SW480 (cell line): ENCODE measurements around the gene ALG1L2.
"Not testable (repeated sequence)": the region's sequence is repeated elsewhere in the genome, so short reads cannot be mapped to it uniquely, and the experiment has no call there.

Experiments used
- DNase-seq: peaks from one replicate; pipeline ENCODE4 v3.0.0-alpha.2; 2016; ENCODE audit warnings: low spot score

The ALG1L2 gene

GRCh38 chr3:130093741-130094391 is 12.2 kb downstream of the ALG1L2 start:
- DNase-seq = peak; percentile 73

DNA sequence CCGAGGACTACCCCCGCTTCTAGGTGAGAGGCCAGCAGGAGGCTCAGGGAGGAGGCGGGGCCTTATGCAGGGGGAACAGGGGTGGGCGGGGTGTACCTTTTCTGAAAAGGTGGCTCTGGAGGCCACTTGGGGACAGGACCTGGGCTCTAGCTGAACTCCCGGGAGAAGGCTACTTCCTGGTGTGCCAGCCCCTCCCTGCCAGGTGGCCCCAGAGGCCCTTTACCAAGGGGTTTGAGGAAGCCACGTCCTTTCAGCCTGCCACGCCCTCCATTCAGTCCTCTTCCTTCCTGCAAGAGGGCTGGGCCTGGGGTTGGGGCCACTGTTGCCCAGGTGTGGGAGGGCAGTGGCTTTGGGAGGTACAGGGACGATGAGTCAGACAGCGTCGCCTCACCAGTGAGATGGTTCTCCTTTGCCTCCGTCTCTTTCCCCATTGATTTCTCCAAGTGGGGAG is 12.9 kb downstream of the ALG1L2 start:
- peak; percentile 94 for DNase-seq

- peak; percentile 7 for DNase-seq
Measured at GRCh38 chr3:130095858-130096257, 14.2 kb downstream of the ALG1L2 start.

- DNase-seq = not testable (repeated sequence)
Measured at GRCh38 chr3:130097096-130097495, 15.5 kb downstream of the ALG1L2 start.

DNA sequence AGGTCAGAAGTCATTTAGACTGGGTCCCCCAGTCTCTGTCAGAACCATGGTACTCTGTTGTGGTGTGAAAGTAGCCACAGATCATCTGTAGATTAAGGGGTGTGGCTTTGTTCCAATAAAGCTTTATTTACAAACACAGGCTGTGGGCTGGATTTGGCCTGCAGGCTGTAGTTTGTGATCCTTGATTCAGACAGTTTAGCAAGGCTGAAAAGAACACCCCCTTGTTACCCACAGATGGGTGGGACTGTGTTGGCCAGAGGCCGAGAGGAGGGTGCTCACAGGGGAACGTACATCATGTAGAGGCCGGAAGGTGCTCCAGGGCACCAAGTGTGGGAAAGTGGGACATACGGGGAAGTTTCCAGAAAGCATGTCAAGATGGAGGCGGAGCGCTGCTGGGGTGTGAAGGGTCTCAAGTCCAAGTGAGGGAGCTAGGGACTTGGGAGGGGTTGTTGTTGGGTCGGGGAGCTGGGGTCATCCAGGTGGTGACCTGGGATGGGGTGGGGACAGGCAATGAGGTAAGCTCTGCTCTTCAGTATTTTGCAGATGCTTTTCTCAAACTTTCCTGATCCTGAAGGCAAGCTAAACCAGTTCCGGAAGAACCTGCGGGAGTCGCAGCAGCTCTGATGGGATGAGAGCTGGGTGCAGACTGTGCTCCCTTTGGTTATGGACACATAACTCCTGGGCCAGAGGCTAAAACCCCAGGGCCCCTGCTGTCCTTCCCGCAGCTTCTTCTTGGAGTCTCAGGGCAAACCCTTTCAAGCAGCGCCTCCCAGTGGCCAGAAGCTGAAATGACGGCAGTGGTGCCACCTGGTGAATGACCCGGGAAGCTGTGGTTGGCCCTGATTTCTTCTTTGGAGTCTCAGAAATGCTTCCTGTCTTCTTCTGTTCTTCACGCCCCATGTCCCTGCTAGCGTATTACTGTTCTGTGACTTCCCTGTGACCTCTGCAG is 16.3 kb downstream of the ALG1L2 start:
- peak; percentile 12 for DNase-seq

DNA sequence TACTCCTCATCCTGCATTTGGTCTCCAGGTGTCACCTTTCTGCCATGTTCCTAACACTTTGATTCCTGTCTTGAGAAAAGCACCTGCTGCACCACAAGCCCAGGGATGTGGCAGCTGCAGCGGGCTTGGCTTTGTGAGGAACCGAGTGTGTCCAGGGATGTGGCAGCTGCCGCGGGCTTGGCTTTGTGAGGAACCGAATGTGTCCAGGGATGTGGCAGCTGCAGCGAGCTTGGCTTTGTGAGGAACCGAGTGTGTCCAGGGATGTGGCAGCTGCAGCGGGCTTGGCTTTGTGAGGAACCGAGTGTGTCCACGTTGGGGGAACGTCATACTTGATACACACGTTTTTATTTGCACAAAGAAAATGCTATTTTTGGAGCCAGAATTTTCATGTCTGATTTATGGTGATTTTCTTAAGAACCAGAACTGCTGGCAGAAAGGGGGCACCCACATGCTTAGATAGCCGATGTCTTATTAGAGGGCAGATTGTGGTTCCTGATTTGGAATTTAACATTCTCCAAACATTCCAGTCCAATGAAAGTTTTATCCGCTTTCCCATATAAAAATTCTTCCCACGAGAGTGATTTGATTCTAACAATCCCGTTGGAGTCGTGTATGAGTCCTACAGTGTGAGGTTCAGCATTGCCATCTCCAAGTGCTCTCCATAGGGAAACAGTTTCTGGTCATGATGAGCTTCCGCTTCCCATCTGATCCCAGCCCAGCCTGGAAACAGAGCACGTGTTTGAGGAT is 17.2 kb downstream of the ALG1L2 start:
- not testable (repeated sequence) for DNase-seq

- not testable (repeated sequence) for DNase-seq
Measured at GRCh38 chr3:130102545-130102944, 20.9 kb downstream of the ALG1L2 start.

DNA sequence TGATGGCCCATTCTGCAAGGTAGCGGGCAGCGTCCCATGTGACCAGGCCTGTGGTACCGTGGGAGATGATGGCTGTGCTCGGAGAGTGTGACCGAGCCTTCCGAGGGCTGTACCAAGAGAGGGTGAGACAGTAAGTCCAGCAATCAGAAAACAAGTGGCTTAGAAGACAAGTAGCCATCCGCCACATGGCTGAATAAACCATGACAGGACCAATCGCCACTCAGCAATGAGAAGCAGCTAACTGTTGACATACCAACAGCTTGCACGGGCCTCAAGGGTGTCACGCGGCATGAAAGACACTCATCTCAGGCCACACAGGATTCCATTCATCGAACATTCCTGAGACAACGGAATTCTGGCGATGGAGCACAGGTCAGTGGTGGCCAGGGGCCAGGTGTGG is 22.6 kb downstream of the ALG1L2 start:
- peak; percentile 7 for DNase-seq

DNA sequence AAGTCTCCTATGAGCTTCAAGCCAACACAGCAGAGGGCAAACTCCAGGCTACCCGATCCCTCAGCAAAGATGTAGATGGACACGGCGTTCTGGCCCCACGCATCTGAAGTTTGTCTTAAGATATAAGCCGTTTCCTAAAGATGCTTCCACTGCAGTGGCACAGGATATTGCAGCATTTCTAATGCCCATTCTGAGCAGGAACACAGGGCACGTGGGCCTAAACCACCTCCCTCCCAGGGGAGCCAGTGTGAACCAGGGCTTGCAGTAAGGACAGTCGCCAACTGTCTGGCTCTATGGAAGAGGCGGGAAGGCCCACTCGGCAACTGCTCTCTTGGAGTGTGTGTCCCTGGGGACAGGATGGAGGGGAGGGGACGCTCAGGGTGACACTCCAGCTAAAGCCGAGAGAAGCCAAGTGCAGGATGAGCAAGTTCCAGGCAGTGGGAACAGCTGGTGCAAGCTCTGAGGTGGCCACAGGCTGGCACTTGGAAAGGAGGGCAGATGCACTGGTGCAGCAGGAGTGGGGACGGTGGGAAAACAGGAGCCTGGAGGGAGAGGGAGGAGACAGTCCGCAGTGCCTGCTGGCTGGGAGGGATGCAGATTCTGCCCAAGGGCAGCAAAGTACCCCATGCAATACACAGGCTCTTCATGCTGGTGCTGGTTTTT is 25.8 kb downstream of the ALG1L2 start:
- not testable (repeated sequence) for DNase-seq

GRCh38 chr3:130108836-130109585 is 27.4 kb downstream of the ALG1L2 start:
- DNase-seq = not testable (repeated sequence)

DNA sequence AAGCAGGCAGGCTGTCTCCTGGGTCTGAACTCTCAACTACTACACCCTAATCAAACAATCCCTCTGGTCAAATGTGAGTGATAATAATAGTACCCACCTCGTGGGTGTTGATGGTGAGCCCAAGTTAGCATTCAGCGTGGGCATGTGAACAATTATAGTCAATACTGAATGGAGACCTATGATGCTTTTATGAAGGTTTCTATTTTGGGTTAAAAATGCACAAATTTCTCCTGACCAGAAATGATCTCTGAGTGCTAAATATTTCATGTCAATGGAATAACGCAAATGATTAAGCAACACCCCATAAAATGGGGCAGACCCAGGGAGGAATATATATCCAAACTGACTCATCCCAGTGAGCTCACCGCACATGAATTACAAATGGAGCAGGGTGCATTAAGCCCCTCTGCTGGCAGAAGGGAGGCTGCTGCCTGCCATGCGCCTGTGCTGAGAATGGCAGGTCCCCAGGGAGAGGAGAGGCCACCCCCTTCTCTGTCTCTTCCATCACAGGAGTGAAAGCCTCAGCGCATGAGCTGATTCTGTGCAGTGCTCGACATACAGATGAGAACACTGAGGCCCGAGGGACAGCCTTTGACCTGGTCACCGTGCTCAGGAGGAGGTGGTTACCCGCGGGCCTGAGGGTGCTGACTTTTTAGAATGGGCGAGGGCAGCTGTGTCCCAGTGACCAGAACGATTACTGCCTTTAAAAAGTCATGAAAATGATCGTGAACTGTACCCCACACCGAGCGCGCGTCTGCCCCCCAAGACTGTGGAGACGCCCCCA is 28.9 kb downstream of the ALG1L2 start:
- DNase-seq = peak; percentile 52

DNA sequence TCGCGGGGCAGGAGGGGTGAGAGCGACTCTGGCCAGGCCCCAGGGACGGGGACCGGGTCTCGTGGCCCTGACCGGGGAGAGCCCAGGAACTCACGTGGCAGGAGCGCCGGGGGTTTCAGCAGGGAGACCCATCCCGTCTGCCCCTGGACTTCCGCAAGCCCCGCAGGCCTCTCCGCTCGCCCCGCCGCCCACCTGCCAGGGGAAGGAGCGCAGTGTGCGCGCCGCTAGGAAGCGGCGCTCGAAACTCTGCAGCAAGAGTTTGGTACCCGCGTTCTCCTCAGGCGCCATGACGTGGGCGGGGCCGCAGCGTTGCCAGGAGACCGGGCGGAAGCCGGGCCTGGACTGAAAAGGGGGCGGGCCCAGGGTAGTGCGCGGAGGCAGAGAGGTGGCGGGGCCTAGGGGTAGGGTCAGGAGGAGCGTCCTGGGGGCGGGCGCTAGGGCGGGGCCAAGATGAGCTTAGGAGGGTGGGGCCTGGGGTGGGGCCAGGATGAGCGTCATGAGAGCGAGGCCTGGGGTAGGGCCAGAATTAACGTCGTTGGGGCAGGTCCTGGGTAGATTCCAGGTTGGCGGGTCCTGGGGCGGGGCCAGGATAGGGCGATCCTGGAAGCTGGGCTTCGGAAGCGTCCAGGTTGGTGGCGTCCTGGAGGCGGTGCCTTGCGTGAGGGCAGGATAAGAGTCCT is 29.7 kb downstream of the ALG1L2 start:
- peak; percentile 96 for DNase-seq

DNA sequence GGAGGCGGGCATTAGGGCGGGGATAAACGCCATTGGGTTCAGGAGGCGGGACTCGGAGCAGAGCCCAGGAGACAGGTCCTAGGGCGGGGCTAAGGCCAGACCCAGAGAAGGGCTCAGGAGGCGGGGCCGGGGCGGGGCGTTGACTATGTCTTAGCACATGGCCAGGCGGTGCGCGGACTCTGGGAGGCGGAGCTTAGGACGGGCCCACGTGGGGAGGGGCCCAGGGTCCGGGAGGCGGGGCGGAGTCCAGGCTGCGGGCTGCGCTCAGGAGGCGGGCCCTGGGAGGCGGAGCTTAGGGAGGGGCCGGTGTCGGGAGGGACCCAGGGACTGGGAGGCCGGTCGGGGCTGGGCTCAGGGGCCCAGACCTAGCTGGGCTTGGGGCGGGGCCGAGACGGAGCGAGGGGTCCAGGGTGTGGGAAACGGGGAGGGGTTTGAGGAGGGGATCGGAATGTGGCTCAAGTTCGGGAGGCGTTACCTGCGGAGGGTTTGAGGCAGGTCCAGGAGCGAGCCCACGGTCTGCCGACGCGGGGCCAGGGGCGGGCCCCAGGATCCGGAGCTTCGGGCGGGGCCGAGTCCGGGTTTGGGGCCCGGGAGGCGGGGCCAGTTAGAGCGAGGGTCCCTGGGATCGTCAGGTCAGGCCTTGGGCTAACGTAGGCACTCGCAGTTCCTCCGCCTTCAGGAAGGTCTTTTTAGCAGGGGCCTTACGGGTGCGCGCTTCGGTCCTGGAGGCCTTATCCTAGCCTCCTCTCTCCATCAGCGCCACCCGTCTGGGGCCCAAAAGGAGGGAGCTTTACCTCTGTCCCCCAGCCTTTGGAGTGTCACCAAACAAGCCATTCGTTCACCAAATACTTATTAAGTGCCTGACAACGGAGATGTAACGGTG is 30.5 kb downstream of the ALG1L2 start:
- peak; percentile 85 for DNase-seq

DNA sequence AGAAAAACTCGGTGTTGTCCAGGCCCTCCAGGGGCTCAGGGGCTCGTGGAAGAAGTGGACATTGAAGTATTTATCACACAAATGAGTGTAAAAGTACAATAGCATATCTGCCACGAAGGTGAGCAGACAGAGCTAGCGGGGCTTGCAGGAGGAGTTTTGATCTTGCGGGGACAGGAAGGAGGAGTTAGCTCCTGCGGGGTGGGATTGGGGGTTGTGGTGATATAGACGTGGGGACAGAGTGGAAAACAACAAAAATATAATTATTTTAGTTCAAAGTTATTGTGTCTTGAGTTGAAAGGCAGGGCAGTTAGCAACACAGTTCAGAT is 31.1 kb downstream of the ALG1L2 start:
- DNase-seq = not testable (repeated sequence)

DNA sequence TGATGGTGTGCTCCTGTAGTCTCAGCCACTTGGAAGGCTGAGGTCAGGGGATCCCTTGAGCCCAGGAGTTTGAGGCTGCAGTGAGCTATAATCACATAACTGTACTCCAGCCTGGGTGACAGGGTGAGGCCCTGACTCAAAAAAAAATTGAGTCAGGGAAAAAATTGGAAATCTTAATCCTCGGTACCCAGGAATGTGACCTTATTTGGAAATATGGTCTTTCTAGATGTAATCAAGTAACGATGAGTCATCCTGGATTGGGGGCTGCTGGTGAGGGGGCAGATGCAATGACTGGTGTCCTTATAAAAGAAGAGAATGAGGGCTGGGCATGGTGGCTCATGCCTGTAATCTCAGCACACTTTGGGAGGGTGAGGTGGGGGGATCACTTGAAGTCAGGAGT is 33.8 kb downstream of the ALG1L2 start:
- not testable (repeated sequence) for DNase-seq

- DNase-seq = no peak
Measured at GRCh38 chr3:130117933-130118332, 36.3 kb downstream of the ALG1L2 start.

- not testable (repeated sequence) for DNase-seq
Measured at GRCh38 chr3:130119824-130120223, 38.2 kb downstream of the ALG1L2 start.

DNA sequence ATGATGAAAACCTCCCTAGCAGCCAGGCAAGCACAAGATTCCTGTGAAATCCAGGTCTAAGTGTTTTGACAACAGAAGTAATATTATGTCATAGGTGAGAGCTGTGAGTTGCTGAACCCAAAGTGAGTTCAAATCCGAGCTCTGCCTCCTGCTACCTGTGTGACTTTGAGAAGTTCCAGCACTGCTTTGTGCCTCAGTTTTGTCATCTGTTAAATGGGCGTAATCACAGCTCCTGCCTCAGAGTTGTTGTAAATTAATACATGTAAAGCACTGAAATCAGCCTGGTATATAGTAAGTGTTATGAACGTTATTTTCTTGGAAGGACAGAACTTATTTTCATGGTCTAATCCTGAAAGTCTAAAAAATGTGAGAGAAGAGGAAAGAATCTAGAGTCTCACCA is 38.7 kb downstream of the ALG1L2 start:
- DNase-seq = not testable (repeated sequence)
